ENCODE results near the gene APOO.
"Not testable (repeated sequence)": the region's sequence is repeated elsewhere in the genome, so short reads cannot be mapped to it uniquely, and the experiment has no call there.

Gene APOO

GRCh38 chrX:23902419-23902818, 5.3 kb downstream of the APOO start:
- peak; percentile 11 for DNase-seq

- DNase-seq: peak; percentile 51
These were observed 5.9 kb downstream of the APOO start for GRCh38 chrX:23901805-23902204.

DNA sequence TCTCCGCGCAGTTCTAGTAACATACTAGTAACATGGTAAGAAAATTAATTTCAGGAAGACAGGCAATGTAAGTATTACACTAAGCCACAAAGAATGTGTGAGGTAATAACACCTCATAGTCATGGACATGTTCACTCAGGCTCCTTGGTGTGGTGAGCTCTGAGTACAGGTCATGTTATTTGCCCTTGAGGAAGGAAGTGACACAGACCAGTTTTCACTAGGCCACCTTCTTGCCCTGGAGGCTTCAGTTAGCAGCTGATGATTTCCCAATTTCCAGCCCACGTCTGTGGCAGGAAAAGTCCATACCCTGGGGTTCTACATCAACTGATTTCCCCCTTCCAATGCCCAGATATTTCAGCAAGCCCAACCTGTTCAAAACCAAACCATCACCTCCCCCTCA, 6.7 kb downstream of the APOO start:
- DNase-seq: no peak

DNA sequence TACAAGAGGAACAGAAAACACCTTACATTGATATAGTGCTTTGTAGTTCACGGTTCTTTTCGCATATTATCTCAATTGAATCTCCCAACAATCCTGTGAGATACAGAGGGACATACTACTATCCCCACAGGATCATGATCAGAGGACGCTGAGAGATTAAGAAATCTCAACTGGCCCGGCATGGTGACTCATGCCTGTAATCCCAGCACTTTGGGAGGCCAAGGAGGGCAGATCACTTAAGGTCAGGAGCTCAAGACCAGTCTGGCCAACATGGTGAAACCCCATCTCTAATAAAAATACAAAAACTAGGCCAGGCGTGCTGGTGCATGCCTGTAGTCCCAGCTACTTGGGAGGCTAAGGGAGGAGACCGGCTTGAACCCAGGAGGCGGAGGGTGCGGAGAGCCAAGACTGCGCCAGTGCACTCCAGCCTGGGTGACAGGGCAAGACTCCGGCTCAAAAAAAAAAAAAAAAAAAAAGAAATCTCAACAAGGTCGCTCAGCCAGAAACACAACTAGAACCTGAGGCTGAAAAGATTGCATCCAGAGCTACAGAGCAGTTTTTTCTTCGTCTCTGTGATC, 7.4 kb downstream of the APOO start:
- DNase-seq: no peak

DNA sequence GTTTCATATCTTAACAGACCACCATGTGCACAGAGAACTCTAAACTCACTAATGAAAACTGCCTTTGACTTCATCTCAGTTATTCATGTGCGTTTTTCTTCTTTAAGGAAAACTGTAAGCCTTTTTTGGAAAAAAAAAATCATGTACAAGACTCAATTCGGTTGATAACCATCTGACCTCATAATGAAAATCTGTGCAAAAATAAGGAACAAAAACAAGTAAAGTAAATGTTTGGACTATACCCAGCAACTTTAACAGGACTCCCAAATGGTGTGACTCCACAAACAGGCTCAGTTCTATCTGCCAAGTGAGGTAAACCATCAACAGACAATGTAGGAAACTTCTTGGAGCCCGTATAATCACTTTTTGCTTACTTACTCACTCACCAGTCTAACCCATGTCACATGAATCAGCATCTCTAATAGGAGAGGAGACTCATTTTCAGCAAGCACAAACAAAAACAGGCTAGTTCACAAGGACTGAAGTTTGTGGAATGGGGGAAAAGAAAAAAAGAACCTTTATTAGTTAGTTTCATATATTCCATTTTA, 9.3 kb downstream of the APOO start:
- DNase-seq: no peak

DNA sequence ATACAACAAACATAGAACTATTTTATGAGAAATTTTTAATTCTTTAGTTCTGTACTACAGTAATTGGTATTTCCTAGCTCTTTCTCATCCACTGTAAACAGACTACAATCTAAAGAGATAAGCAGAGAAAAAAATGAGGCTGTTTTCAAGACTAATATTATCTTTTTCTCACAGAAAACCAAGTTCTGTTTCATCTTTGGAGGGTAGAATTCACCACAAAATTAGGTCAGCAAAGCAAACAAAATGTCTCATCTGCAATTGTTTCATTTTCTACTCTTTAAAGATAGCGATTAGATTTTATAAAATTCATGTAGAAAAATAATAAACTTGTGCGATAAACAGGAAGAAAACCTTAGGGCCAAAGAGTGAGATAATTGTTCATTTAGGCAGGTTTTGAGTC, 10.8 kb downstream of the APOO start:
- no peak for DNase-seq

GRCh38 chrX:23896539-23896938, 11.2 kb downstream of the APOO start:
- not testable (repeated sequence) for DNase-seq

DNA sequence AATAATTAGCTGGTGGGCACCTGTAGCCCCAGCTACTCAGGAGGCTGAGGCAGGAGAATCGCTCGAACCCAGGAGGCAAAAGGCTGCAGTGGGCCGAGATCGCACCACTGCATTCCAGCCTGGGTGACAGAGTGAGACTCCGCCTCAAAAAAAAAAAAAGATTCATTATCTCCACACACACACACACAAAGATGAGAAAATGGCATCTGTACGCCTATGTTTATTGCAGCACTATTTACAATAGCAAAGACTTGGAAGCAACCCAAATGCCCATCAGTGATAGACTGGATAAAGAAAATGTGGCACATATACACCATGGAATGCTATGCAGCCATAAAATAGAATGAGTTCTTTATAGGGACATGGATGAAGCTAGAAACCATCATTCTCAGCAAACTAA, 12.7 kb downstream of the APOO start:
- DNase-seq: not testable (repeated sequence)

GRCh38 chrX:23890933-23891332, 16.8 kb downstream of the APOO start:
- DNase-seq: no peak

DNA sequence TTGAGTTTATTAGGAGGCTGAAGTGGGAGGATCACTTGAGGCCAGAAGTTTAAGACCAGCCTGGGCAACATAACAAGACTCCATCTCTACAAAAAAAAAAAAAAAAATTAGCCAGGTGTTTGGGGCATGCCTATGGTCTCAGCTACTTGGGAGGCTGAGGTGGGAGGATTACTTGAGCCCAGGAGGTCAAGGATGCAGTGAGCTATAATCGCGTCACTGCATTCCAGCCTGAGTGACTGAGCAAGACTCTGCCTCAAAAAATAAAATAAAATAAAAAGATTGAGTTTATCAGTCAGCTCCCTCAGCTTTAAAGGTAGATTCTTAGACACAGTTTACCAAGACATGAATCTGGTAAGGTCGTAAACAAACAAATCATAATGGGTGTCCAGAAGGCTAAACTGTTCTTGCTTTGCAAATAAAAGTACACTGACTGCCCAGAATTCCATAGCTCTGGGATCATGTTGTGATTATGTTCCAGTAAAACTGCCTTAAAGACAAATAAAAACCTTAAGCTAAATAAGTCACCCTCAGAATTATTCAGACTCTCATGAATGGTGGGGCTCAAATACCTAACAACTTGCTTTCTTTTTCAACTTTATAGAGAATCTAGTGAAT, 18.7 kb downstream of the APOO start:
- DNase-seq: no peak

DNA sequence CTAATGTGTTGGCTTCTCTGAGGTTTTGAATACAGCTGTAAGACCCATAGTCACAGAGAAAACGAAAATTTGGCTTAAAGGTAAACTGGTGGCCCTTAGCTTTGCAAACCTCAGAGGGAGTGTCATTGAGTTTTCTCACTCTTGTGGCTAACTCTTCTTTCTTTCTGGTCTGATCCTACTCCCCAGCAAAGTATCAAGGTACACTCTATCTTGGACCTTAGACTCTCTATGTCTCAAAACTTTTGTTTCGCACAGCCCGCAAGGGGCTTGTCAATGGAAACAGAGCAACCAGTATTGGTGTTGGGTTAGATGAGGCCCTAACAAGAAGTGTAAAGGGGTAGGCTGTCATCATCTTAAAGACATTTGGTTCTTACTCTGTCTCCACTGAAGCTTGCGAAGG, 19.8 kb downstream of the APOO start:
- DNase-seq: no peak

DNA sequence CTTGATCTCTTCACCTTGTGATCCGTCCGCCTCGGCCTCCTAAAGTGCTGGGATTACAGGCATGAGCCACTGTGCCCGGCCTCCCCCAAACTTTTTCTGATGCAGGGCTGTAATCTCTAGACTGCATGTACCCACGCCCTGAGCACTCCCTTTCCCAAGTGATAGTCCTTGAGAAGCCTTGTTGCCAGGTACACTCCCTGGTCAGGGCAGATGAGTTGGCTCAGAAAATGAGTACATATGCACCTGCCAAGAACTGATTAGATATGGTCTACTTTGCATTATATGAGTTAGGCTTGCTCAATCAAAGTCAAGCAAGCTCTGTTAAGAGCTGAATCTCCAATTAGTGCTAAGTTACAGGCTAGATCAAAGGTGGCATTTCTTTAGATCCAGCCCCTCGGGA, 20.3 kb downstream of the APOO start:
- DNase-seq: no peak

GRCh38 chrX:23885803-23886202, 21.9 kb downstream of the APOO start:
- DNase-seq: no peak

GRCh38 chrX:23884427-23885024, 23.2 kb downstream of the APOO start:
- DNase-seq: no peak

- DNase-seq: no peak
These were observed 23.9 kb downstream of the APOO start for GRCh38 chrX:23883737-23884354.

DNA sequence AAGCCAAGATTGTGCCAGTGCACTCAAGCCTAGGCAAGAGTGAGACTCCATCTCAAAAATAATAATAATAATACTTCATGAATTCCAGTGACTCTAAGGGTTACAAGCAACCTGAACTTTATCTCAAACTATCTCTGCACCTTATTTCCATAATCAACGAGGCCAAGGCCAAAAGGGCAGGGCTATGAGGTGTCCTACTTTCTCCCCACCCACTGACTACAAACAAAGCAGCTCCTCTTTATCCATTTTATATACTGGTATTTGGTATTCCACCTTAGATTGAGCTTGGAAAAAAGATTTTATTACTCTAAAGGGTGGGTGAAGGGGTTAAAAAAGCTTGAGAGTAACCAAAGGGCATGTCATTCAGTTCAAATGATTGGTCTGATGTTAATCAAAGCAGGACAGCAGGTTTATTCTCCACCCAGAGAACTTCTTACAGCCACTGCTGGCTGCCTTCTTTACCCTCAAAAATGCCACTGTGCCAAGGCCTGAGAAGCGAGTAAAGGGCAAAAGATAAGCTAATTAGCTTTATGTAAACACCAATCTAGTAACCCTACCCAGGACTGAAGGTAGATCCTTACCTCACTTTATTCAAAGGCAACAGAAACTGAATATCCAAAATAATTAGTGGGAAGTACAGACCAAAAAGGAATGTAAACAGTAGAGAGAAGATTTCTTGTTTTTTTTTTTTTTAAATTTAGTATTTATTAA, 28.2 kb downstream of the APOO start:
- DNase-seq: no peak

DNA sequence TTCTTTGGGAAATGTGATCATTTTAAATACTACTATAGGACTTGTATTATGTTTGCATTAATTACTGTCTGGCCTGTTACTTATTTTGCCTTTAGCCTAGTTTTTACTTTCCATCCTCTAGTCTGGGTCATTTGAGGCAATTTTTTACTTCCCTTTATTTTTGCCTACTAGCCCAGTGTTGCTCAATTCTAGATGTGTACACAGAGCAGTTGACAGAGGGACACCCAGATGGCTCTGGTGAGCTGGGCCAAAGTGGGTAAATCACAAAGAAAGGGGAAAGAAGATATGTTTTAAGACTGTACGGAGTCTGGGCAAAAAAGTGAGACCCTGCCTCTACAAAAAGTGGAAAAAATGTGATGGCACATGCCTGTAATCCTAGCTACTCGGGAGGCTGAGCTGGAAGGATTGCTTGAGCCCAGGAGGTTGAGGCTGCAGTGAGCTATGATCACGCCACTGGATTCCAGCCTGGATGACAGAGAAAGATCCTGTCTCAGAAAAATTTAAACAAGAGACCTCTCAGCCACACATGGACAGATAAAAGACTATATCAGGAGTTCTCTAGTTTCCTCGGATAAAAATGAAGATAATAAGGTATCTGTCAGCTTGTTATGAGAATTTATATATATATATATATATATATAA, 35.7 kb downstream of the APOO start:
- no peak for DNase-seq

DNA sequence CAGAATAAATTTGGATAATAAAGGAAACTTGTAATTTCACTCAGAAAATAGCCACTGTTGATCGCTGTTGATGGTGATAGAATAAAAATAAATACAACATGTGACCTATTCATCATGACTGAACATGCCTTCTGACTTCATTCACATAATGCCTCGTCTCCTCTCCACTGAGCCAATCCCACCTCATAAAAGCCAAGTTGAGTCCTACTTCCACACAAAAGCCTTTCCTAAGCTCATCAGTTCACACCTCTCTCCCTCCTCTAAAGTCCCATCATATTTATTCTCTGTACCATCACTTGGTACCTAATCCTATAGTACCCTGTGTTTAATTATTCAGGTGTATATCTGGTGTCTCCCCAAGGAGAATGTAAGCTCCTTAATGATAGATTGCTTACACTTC, 37.7 kb downstream of the APOO start:
- DNase-seq: no peak

GRCh38 chrX:23864742-23865326, 42.9 kb downstream of the APOO start:
- no peak for DNase-seq

DNA sequence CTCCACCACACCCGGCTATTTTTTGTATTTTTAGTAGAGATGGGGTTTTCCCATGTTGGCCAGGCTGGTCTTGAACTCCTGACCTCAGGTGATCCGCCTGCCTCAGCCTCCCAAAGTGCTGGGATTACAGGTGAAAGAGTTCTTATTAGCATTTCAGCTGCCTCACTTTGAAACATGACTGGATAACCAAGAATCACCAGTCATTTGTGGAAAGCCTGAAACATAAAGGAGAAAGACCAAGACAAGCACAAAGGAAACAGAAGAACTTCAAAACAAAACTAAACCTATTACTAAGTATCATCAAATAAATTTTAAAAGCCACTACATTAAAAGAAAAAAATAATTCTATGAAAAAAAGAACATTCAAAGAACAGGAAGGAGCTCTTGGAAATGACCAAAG, 45.8 kb downstream of the APOO start:
- not testable (repeated sequence) for DNase-seq

DNA sequence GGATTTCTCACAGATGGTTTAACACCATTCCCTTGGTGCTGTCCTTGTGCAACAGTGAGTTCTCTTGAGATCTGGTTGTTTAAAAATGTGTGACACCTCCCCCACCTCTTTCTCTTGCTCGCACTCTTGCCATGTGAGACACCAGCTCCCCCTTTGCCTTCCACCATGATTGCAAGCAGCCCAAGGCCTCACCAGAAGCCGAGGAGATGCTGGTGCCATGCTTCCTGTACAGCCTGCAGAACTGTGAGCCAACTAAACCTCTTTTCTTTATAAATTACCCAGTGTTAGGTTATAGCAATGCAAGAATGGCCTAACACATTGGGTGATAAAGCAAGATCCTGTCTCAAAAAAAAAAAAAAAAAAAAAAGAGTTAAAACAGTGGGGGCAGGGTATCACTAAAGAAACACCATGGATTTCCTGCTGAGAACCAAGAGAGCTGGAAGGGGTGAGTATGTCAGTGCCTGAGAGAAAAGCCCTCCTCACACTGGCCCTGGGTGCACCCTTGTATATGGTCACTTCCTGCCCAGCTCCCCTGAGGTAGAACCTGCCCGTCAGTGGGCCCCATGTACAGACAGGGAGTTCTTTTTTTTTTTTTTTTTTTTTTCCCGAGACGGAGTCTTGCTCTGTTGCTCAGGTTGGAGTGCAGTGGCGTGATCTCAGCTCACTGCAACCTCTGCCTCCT, 46.4 kb downstream of the APOO start:
- no peak for DNase-seq

- DNase-seq: not testable (repeated sequence)
These were observed 48.5 kb downstream of the APOO start for GRCh38 chrX:23859238-23859637.

All from NCI-H2107 (cell line).